Measurements from ENCODE around the gene NEDD4L.

- TF ChIP-seq KLF9 (tag by site-specific recombination; IDR thresholded peaks at IDR 0.05; ENCODE audit: low read depth) (no peak), ZNF24 (tag by site-specific recombination; IDR thresholded peaks at IDR 0.05) (no peak), CTCF (tag by site-specific recombination; IDR thresholded peaks at IDR 0.05) (no peak), ZNF426 (tag by site-specific recombination; IDR thresholded peaks at IDR 0.05) (no peak)
Measured at GRCh38 chr18:58208207-58208932, 164.3 kb downstream of the NEDD4L start.
